WI38 (cell line): ENCODE data around the gene CIB1.

Experiments used
- H3K4me3 ChIP-seq: 2 replicates; pipeline ENCODE4 v1.5.1; 2011; ENCODE audit warnings: low read depth, mild to moderate bottlenecking, control low read depth, low read length
- CTCF ChIP-seq: IDR thresholded peaks from 2 replicates; pipeline ENCODE4 v1.5.1; 2012; ENCODE audit warnings: low read depth, mild to moderate bottlenecking, control low read depth, low read length

CIB1 gene

GRCh38 chr15:90228960-90229359 is 4.8 kb downstream of the CIB1 start:
- no peak for TF ChIP-seq CTCF
- no peak overlapping the region for H3K4me3 ChIP-seq

GRCh38 chr15:90227816-90228772 is 5.6 kb downstream of the CIB1 start:
- TF ChIP-seq CTCF: no peak
- H3K4me3 ChIP-seq: no peak overlapping the region

- TF ChIP-seq CTCF: no peak
- no peak overlapping the region for H3K4me3 ChIP-seq
These were observed 6.4 kb downstream of the CIB1 start for GRCh38 chr15:90227336-90227735.

GRCh38 chr15:90225504-90226234 is 8.1 kb downstream of the CIB1 start:
- TF ChIP-seq CTCF: no peak
- no peak overlapping the region for H3K4me3 ChIP-seq

GRCh38 chr15:90225047-90225446 is 8.7 kb downstream of the CIB1 start:
- no peak for TF ChIP-seq CTCF
- H3K4me3 ChIP-seq: no peak overlapping the region

- no peak for TF ChIP-seq CTCF
- no peak overlapping the region for H3K4me3 ChIP-seq
These were observed 10.1 kb downstream of the CIB1 start for GRCh38 chr15:90223441-90224165.
